GM21723 (cell line): Measurements from ENCODE around the gene MXI1.
"Not testable (repeated sequence)": the region's sequence is repeated elsewhere in the genome, so short reads cannot be mapped to it uniquely, and the experiment has no call there.

ENCODE experiments used
- ATAC-seq: cut with Tn5 transposase; IDR thresholded peaks from one replicate; pipeline ENCODE4 v1.9.1; 2021; ENCODE audit warnings: mild to moderate bottlenecking, moderate library complexity; ENCODE audit not compliant: unreplicated experiment

The MXI1 gene

DNA sequence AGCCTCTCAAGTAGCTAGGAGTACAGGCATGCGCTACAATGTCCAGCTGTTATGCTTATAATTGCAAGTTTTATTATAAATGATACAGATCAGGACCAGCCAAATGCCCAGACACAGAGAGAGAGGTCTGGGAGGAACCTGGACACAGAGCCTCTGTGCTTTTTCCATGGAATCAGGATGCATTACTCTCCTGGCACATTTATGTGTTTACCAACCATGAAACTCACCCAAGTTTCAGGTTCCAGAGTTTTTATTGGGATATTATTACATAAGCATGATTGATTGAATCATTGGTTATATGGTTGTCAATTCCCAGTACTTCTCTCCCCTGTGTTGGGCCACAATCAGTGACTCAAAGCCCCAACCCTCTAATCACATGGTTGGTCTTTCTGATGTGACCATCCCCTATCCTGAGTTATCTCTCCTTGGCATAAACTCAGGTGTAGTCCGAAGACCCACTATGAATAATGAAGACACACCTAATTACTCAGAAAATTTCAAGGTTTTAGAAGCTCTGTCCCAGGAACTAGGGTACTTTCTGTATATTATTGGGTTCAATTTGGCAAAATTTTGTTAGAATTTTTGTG lies 30.6 kb downstream of the MXI1 start:
- no peak for ATAC-seq

DNA sequence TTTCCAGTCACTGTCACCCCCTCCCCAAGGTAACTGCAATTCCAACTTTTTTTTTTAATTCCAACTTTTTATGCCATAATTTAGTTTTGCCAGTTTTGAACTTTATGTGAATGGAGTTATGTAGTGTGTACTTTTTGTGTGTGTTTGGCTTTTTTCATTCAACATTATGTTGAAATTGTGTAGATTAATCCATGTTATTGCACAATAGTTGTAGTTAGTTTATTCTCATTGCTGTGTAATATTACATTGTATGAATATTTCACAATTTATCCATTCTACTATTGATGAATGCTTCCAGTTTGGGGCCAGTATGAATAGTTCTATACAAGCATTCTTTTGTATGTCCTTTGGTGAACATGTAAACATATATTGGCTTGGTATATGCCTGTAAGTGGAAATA lies 32.5 kb downstream of the MXI1 start:
- ATAC-seq = no peak

DNA sequence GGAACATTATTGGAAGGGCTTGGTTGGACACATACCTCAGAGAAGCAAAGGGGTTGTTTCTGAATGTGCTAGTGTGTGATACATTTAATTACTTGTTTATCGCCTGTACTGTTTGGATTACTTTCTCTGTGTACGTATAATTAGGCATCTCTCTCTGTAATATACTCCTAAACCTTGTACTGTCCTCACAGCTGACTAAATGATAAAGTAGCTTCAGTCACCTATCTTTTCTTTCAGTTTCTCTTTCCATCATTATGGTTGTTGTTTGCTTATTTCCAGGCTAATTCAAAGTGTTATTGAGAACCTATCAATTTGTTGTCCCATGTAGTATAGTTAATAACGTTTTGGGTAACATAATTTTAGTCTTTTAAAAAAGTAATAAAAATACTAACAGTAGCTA lies 34.0 kb downstream of the MXI1 start:
- ATAC-seq = no peak

DNA sequence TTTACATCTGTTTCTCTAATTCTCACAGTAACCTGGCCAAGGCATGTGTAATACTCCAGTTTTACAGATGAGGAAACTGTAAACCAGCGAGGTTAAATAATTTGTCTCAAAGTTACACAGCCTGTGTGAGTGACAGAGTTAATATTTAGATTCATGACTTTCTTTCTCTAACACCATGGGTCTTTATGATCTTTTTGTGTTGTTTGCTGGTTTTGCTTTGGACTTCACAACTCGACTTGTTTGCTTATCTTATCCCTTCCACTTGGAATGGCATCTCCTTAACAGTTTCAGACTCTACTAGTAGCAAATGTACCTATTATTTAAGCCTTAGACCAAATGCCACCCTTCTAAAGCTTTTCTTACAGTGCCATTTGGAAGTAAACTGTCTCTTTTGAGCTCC lies 34.4 kb downstream of the MXI1 start:
- ATAC-seq = no peak

DNA sequence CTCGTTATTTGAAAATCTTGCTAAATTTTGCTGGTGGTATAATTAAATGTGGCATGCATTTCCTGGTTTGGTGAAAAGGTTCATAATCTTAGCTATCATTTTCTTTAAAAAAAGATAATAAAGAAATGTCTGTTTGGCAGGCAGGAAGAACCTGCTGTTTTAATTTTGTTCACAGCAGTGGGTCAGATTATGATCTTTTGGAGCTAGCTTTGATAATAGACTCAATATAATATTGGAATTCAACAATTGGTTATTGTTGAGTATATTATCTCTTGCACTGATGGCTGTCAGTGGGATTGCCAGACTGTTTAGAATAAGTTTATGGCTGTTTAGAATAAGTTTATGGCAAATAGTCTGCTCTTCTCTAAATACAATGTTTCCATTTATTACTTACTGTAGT lies 35.1 kb downstream of the MXI1 start:
- no peak for ATAC-seq

DNA sequence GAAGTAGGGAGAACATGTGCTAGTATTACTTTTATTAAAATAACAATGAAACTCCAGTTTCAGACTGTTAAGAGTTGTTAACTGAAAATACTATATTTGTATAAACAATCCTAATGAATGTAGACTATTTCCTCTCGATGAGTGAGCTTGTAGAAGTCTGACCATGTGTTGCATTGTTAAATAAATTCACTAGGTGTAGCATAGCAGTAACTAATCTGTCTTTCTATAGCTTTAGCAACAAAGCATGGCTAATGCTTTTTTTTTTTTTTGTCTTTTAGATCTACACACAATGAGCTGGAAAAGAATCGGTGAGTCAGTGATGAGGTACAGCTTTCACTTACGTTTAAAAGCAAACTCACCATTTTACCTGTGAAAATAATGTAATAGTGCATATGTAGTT lies 37.1 kb downstream of the MXI1 start:
- no peak for ATAC-seq

DNA sequence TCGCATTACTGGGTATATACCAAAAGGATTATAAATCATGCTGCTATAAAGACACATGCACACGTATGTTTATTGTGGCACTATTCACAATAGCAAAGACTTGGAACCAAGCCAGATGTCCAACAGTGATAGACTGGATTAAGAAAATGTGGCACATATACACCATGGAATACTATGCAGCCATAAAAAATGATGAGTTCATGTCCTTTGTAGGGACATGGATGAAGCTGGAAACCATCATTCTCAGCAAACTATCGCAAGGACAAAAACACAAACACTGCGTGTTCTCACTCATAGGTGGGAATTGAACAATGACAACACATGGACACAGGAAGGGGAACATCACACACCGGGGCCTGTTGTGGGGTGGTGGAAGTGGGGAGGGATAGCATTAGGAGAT lies 40.4 kb downstream of the MXI1 start:
- not testable (repeated sequence) for ATAC-seq

DNA sequence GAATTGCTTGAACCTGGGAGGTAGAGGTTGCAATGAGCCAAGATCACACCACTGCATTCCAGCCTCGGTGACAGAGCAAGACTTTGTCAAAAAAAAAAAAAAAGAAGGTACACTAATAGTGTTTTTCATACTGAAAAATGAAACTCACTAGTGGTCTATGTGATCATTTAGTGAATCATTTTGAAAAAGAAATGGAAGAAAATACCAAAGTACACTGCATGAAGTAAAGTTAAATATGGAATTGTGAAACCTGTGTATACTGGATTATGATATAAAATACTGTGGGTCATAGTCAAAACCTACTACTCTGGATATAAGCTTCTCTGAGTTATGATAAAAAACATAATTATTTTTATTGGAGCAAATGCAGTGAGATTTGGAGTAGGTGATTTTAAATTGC lies 42.1 kb downstream of the MXI1 start:
- ATAC-seq = peak; percentile 73

DNA sequence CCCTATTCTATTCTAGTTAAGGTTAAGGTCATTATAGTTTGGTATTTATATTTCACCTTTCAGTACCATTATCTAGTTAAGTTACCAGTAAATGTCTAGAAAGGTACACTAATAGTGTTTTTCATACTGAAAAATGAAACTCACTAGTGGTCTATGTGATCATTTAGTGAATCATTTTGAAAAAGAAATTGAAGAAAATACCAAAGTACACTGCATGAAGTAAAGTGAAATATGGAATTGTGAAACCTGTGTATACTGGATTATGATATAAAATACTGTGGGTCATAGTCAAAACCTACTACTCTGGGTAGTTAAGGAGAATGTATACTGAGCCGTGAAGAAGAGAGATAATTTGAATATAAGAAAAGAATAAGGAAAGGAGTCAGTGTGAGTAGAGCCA lies 44.0 kb downstream of the MXI1 start:
- ATAC-seq = peak; percentile 80

DNA sequence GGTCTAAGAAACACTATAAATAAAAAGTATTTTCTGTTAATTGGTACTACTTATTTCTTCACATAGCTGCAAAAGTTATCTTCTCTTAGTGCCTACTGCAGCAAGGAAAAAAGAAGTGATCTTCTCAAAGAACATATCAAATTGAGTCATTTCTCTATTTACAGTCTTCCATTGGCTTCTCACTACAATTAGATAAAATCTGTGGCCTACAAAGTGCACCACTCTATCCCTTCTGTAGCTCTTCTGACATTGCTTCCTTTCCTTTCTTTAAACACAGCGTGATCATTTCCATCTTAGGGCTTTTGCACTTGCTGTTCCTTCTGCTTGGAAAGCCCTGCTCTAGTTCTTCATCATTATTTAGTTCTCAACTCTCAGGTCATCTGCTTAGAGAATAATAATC lies 44.7 kb downstream of the MXI1 start:
- no peak for ATAC-seq

DNA sequence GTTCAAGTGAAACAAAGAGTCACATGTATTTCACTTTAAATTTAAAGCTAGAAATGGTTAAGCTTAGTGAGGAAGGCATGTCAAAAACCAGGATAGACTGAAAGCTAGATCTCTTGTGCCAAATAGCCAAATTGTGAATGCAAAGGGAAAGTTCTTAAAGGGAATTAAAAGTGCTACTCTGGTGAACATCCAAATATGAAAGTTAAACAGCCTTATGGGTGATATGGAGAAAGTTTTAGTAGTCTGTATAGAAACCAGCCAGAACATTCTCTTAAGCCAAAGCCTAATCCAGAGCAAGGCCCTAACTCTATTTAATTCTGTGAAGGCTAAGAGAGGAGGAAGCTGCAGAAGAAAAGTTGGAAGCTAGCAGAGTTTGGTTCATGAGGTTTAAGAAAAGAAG lies 47.1 kb downstream of the MXI1 start:
- ATAC-seq = no peak

DNA sequence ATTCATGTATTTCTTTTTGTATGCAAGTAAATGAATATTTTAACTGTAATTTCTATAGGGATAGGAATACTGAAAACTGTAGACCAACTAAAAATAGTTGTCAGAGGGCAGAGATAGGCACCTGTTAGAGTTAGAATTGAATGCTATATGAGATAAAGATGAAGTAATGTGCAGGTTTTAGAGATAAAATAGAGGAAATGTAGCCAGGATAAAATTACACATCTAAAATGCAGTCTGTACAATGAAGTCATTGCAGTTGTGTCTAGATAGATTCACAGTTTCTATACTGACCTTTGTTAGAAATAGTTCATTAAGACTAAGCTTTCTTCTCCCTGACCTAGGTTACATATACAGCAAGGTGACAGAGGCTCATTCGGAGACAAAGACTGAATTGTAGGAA lies 51.1 kb downstream of the MXI1 start:
- no peak for ATAC-seq

DNA sequence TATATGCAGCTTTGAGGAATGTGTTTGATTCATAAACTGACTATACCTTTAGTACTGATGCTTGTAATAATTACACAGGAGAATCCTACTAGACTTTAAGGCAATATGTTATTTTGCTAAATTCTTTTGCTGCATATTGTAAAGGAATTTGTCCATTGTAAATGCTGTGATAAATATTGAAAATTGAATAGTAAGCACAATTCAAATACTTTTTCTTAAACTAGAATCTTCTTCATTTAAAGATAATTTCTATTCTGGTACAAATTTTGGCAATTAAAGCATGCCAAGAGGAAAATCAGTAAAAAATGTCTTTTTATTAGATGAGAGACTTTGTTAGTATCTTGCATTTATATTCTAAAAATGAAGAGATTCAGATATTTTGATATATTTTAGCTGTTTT lies 51.9 kb downstream of the MXI1 start:
- ATAC-seq = no peak

DNA sequence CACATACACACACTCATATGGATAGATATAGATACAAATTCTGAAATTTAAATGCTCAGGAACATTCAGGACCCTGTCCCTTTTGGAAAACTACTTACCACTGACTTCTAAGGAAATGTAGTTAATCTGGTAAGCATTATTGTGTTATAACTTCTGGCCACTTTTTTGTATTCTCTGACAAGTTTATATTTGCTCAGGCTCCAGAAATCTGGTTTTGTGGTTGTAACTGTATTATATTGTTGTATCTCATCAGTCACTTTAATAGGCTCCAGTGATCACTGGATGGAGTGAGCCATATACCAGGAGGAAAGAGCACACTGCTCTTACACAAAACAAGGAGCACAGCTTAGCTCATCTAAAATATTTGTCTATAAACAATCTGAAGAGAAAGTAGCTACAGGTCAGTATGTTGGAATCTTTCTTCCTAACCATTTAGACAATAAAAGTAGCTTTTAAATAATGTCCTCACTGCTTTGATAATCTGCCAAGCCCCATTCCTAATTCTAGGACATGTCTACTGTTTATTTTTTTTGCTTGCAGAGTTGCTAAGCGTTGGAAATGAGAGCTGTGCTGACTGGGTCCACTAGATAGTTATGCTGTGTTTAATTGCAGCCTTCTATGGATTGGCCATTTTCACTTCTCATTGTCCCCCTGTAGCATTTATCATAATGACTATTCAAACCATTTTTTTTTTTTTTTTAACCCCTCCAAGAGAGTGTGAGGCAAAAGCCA lies 53.5 kb downstream of the MXI1 start:
- no peak for ATAC-seq

DNA sequence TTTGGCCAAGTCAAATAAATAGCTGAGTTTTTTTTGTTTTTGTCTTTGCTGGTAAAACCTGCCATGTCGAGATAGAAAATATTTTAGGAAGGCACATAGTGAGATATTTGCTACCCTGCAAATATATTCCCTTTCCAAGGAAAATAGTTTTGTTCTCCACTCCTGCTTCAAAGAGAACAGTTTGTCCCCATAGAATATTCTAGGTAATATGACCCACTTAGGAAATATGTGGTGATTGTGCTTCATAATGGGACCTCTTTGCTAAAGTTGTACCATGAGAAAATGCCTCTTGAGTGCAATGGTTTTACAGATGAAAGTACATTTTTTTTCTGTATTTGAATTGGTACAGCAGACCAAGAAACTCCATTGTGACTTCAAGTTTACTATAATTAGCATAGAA lies 55.8 kb downstream of the MXI1 start:
- ATAC-seq = no peak

DNA sequence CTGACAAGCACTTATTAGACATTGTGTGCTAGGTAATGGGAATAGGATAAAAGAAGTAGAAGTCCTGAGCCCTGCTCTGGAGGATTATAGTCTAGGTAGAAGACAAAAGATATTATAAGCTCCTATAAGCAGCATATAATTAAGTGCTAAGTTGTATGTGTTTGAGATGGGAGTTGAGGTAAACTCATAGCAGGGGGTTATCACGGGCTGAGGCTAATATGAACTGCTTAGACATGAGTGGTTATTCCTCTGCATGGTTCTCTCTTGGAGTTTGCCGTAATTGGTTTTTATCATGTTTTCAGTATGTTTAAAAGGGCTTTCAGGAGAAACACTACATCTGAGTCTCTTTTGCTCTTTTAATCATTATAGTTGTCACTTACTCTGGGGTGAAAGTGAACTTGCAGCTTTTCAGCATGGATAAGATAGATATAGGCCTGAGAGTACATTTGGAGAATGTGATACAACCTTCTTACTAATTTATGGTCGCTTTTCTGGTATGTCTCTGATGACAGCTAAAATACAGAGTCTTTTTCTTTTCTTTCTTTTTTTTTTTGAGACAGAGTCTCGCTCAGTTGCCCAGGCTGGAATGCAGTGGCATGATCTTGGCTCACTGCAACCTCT lies 58.3 kb downstream of the MXI1 start:
- ATAC-seq = no peak

DNA sequence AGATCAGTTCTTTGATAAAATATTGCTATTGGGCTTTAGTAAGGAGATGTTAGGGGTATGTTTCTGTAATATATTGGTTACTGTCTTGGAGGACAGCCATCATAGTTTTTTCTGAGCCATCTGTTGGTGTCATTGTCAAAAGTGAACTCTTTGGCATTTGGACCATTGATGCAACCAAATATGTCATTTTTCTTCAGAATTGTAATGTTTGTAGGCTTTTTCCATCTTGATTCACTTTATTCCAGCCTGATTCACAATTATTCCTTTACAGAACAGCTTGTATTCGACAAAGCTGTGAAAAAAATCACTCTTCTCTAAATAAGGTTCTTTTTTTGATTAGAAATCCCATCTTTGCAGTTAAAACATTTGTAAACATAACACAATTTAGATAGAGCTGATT lies 59.9 kb downstream of the MXI1 start:
- ATAC-seq = no peak

DNA sequence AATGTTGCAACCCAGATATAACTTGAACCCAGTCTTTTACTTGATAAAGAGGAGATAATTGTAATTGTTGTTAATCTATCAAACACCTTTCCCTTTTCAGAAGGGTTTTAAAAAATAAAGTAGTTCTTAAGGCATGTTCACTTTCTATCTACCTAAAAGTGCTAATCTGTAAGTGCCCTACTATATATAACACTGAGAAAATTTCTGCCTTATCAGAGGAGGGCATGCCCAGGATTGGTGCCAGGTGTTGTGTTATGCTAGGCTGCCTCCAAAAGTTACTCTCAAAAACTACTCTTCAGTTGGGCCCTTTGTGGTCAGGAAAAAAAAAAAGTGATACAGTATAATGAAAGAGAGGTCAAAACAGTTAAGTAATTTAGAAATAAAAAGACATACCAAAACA lies 61.0 kb downstream of the MXI1 start:
- no peak for ATAC-seq

DNA sequence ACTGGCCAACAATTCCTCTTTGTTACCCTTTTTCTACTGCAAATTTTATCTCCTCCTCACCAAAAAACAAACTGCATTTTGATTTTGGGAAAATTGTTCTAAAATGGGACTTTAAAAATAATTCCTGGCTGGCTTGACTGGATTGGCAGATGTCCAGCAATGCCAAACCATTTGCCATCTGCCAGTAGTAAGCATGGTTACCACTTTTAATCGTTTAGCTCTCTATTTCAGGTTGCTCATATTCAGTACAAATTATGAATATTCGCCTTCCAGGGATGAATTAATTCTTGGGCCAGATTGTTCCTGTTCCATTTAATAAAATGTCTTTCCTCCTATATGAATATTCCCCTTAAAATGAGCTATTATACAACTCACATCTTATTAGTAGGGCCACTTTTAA lies 61.6 kb downstream of the MXI1 start:
- ATAC-seq = no peak

DNA sequence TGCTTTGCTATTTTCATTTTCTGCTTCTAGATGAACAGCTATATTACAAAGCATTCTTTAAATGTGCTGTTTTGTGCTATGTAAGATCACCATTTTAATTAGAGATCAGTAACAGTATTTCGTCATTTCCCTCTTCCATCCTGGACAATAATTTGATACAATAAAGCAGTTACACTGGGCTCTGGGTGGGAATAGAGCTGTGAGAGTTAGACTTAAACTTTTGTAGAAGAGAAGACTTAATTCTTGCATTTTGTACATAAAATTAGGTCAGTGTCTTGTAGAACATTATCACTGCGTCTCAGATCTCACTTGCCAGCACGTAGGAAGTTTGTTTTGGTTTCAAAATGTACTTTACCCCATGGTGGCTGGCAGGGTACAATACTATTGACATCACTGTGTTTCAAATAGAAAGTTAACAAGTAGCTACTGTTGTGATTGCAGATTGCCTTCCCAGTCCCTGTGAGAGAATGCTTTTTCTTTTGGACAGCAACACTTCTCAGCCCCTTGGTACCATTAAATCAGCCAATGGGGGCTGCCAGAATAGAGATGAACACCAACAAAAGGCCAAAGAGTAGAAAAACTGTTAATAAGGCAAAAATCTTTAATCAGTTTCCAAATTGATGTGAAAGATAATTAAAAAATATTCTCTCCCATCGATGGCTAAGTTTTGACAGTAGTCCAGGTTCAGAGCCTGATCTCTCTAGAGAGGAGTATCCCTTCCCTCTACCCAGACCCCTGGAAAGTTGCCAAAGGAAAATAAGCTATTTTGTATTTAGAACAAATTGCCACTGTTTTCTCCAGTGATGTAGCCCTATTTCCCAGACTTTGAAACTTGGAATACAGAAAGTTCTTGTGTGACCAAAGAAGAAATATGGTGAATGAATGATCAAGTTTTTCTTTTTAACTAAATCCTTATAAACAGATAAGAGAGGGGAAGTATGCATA lies 62.2 kb downstream of the MXI1 start:
- no peak for ATAC-seq

DNA sequence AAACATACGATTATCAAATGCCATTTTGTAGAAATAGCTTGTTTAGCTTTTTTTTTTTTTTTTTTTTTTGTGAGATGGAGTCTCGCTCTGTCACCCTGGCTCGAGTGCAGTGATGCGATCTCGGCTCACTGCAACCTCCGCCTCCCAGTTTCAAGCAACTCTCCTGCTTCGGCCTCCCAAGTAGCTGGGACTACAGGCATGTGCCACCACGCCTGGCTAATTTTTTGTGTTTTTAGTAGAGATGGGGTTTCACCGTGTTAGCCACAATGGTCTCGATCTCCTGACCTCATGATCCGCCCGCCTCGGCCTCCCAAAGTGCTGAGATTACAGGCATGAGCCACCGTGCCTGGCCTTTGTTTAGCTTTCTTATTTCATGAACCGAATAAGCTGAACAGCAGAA lies 65.6 kb downstream of the MXI1 start:
- not testable (repeated sequence) for ATAC-seq
